Keratinocyte (primary cell): ENCODE measurements around the gene MGME1. TPM values are rescaled to one million over a fixed set of nuclear protein-coding genes. Genes with fewer than 3 reads are reported as not detected.

Experiments used
- DNase-seq: peaks from one replicate; pipeline ENCODE4 v3.0.0-alpha.2; 2011; ENCODE audit warnings: low read depth, missing footprints, low spot score
- FAIRE-seq: peaks from 2 replicates; lab custom pipeline; 2011; peaks lifted over from hg19 to GRCh38; lab: Jason Lieb, UNC
- H2AFZ ChIP-seq: 2 replicates; pipeline ENCODE4 v1.6.0; 2012; ENCODE audit warnings: low read length, control low read depth, inconsistent platforms; ENCODE audit not compliant: control insufficient read depth
- H3K27ac ChIP-seq: 2 replicates; pipeline ENCODE4 v1.5.1; 2011; ENCODE audit warnings: low read length; ENCODE audit not compliant: control insufficient read depth, insufficient read depth
- H3K27me3 ChIP-seq: 3 replicates; pipeline ENCODE4 v1.6.0; 2011; ENCODE audit warnings: low read length; ENCODE audit not compliant: control insufficient read depth, insufficient read depth; ENCODE audit errors: extremely low read depth
- H3K36me3 ChIP-seq, 2 experiments: 2 replicates in 1 of 2; 3 replicates in 1 of 2; pipeline ENCODE4 v1.5.1; 2011; ENCODE audit warnings: low read length in 2 of 2, mild to moderate bottlenecking in 1 of 2; ENCODE audit not compliant: control insufficient read depth in 2 of 2, insufficient read depth in 2 of 2; ENCODE audit errors: extremely low read depth in 1 of 2
- H3K4me1 ChIP-seq: 3 replicates; pipeline ENCODE4 v1.5.1; 2011; ENCODE audit warnings: low read length; ENCODE audit not compliant: control insufficient read depth, insufficient read depth; ENCODE audit errors: extremely low read depth
- H3K4me2 ChIP-seq: 3 replicates; pipeline ENCODE4 v1.6.0; 2011; ENCODE audit warnings: low read depth, low read length; ENCODE audit not compliant: control insufficient read depth, insufficient read depth; ENCODE audit errors: extremely low read depth
- H3K4me3 ChIP-seq, 3 experiments: fragments of 200-600 bp in 1 of 3; sonication (generic) in 1 of 3; 2 replicates in 2 of 3; 3 replicates in 1 of 3; pipeline ENCODE4 v1.5.1; 2011 to 2016; ENCODE audit warnings: low read length in 3 of 3, mild to moderate bottlenecking in 3 of 3, control low read depth in 2 of 3, inconsistent platforms in 1 of 3, low read depth in 1 of 3, mixed read lengths in 1 of 3, mixed run types in 1 of 3, moderate library complexity in 1 of 3; ENCODE audit not compliant: control insufficient read depth in 2 of 3, insufficient read depth in 2 of 3; ENCODE audit errors: extremely low read depth in 1 of 3
- H3K79me2 ChIP-seq: 2 replicates; pipeline ENCODE4 v1.6.0; 2012; ENCODE audit warnings: low read length; ENCODE audit not compliant: control insufficient read depth, insufficient read depth
- H3K9ac ChIP-seq: 3 replicates; pipeline ENCODE4 v1.6.0; 2011; ENCODE audit warnings: low read length; ENCODE audit not compliant: control insufficient read depth, insufficient read depth; ENCODE audit errors: extremely low read depth
- H3K9me1 ChIP-seq: 3 replicates; pipeline ENCODE4 v1.6.0; 2011; ENCODE audit warnings: low read length; ENCODE audit not compliant: control insufficient read depth, insufficient read depth; ENCODE audit errors: extremely low read depth
- H3K9me3 ChIP-seq: 2 replicates; pipeline ENCODE4 v1.5.1; 2012; ENCODE audit warnings: low read depth, low read length; ENCODE audit not compliant: control insufficient read depth
- H4K20me1 ChIP-seq: 3 replicates; pipeline ENCODE4 v1.6.0; 2011; ENCODE audit warnings: low read length; ENCODE audit not compliant: control insufficient read depth, insufficient read depth; ENCODE audit errors: extremely low read depth
- EZH2 ChIP-seq: IDR thresholded peaks from one replicate; pipeline ENCODE4 v1.6.1; 2012; ENCODE audit warnings: inconsistent platforms, mild to moderate bottlenecking, low read length, moderate library complexity
- dilution Hi-C: fragments of 300-500 bp; cut with MboI; formaldehyde crosslinking; loops from one replicate; pipeline ENCODE4 v1.7.0; 2020; ENCODE audit warnings: low sequenced_read_pairs; ENCODE audit not compliant: extremely low pct_ligation_motif_present
- polyA plus RNA-seq, 5 experiments: library from polyadenylated mRNA; depleted of rRNA in 3 of 5; stranded (reverse) in 3 of 5; stranded (forward) in 1 of 5; unstranded in 1 of 5; fragments of >200 nt; gene quantifications; 1 replicate in 1 of 5; 2 replicates in 3 of 5; 3 replicates in 1 of 5; pipeline versions ENCODE4 v1.2.1 to v1.2.3, GENCODE V29; 2011 to 2012; ENCODE audit warnings: missing spikeins in 2 of 5, low read depth in 1 of 5, low replicate concordance in 1 of 5
- small RNA-seq, 3 experiments: library from RNA; depleted of rRNA; stranded (forward); fragments of <200 nt; gene quantifications; one replicate each; pipeline ENCODE3, GENCODE V24; 2012; ENCODE audit warnings: low read depth in 3 of 3, low replicate concordance in 1 of 3; ENCODE audit not compliant: insufficient read length in 3 of 3
- TF ChIP-seq, protein P1 (sequence below), 3 experiments: IDR thresholded peaks in 1 of 3; conservative IDR thresholded peaks in 1 of 3; optimal IDR thresholded peaks in 1 of 3; 2 replicates in 2 of 3; 3 replicates in 1 of 3; pipeline versions ENCODE3 to v1.5.1; 2011; ENCODE audit warnings: low read length in 3 of 3, mild to moderate bottlenecking in 3 of 3, moderate library complexity in 2 of 3, control low read depth in 1 of 3, inconsistent platforms in 1 of 3; ENCODE audit not compliant: insufficient read depth in 2 of 3; ENCODE audit errors: extremely low read depth in 1 of 3

The MGME1 gene
- polyA plus RNA-seq, 1 donor (not counting 4 experiments of a cell fraction or from before 2014, with no cell fraction given): 31.6 TPM

DNA sequence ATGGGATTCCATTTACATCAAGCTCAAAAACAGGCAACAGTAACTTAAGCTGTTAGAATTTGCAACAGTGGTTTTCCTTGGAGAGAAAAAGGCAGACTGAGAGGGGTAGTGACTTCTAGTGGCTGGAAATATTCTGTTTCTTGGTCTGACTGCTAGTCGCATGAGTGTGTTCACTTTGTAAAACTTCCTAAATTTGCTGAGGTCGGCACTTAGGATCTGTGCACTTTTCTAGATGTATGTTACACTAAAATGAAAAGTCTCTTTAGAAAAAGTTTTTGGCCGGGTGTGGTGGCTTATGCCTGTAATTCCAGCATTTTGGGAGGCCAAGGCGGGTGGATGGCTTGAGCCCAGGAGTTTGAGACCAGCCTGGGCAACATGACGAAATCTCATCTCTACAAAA is 70.2 kb downstream of the MGME1 start:
- H4K20me1 ChIP-seq: no peaks in the 10 kb centered on the region
- FAIRE-seq (no peak), DNase-seq (no peak)
- TF ChIP-seq, protein P1, sequence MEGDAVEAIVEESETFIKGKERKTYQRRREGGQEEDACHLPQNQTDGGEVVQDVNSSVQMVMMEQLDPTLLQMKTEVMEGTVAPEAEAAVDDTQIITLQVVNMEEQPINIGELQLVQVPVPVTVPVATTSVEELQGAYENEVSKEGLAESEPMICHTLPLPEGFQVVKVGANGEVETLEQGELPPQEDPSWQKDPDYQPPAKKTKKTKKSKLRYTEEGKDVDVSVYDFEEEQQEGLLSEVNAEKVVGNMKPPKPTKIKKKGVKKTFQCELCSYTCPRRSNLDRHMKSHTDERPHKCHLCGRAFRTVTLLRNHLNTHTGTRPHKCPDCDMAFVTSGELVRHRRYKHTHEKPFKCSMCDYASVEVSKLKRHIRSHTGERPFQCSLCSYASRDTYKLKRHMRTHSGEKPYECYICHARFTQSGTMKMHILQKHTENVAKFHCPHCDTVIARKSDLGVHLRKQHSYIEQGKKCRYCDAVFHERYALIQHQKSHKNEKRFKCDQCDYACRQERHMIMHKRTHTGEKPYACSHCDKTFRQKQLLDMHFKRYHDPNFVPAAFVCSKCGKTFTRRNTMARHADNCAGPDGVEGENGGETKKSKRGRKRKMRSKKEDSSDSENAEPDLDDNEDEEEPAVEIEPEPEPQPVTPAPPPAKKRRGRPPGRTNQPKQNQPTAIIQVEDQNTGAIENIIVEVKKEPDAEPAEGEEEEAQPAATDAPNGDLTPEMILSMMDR (optimal IDR thresholded peaks at IDR 0.05 in 1 of 3, IDR thresholded peaks at IDR 0.05 in 1 of 3, conservative IDR thresholded peaks at IDR 0.05 in 1 of 3; ENCODE audit: extremely low read depth in 1 of 3, insufficient read depth in 2 of 3, low read length in 3 of 3): no peak
- no peak for TF ChIP-seq EZH2
- H2AFZ ChIP-seq: no peak overlapping the region
- no peak overlapping the region for H3K4me2 ChIP-seq
- peaks cover 1 to 19% of the 10 kb centered on the region in 2 experiments for H3K36me3 ChIP-seq
- H3K4me3 ChIP-seq: no peak overlapping the region
- H3K9ac ChIP-seq: no peak overlapping the region
- dilution Hi-C loops: no loop called here
- no peaks in the 10 kb centered on the region for H3K9me3 ChIP-seq
- no peaks in the 10 kb centered on the region for H3K79me2 ChIP-seq
- H3K27ac ChIP-seq: no peak overlapping the region
- H3K4me1 ChIP-seq: no peaks in the 10 kb centered on the region
- no peaks in the 10 kb centered on the region for H3K27me3 ChIP-seq
- H3K9me1 ChIP-seq: no peaks in the 10 kb centered on the region

Small RNA genes lying within 50 kb of the gene (small RNA-seq; reads per million reads assigned to genes)
- 103 to 404 (median 186) reads per million in 3 experiments for gene SNORD17

Other genes starting within 250 kb of the MGME1 start
- gene SNX5, start 224 bp upstream of the MGME1 start, polyA plus RNA-seq: 92.9 to 187 TPM (median 109 TPM) in 3 replicates
- 3.1 to 5.3 TPM (median 4.3 TPM) in 3 replicates for gene OVOL2, start 88.9 kb downstream of the MGME1 start, polyA plus RNA-seq
- 9.4 to 9.8 TPM (median 9.6 TPM) in 3 replicates for gene KAT14, start 168.8 kb downstream of the MGME1 start, polyA plus RNA-seq
- 6.4 to 11.8 TPM (median 9.8 TPM) in 3 replicates for gene PET117, start 168.8 kb downstream of the MGME1 start, polyA plus RNA-seq